ENCODE measurements around the gene LUZP2. TPM values are rescaled to one million over a fixed set of nuclear protein-coding genes. Genes with fewer than 3 reads are reported as not detected.

Gene LUZP2
- total and polyA plus RNA-seq, 9 of the 15 experiments (the other 6 are each of a cell fraction or from before 2014, with no cell fraction given) = not detected

GRCh38 chr11:24837112-24837511 lies 340.3 kb downstream of the LUZP2 start (continued):
- TF ChIP-seq, protein P1, sequence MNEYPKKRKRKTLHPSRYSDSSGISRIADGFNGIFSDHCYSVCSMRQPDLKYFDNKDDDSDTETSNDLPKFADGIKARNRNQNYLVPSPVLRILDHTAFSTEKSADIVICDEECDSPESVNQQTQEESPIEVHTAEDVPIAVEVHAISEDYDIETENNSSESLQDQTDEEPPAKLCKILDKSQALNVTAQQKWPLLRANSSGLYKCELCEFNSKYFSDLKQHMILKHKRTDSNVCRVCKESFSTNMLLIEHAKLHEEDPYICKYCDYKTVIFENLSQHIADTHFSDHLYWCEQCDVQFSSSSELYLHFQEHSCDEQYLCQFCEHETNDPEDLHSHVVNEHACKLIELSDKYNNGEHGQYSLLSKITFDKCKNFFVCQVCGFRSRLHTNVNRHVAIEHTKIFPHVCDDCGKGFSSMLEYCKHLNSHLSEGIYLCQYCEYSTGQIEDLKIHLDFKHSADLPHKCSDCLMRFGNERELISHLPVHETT (CRISPR knock-in tag; conservative IDR thresholded peaks at IDR 0.05 in 1 of 2, IDR thresholded peaks at IDR 0.05 in 1 of 2) = no peak
- TF ChIP-seq SREBF1 (IDR thresholded peaks at IDR 0.05; ENCODE audit: borderline replicate concordance, low read depth, low read length) = no peak
- TF ChIP-seq ZKSCAN8 (CRISPR knock-in tag; IDR thresholded peaks at IDR 0.05) = no peak
- no peak for TF ChIP-seq ZFP30 (CRISPR knock-in tag; IDR thresholded peaks at IDR 0.05; ENCODE audit: borderline replicate concordance)
- no peak for TF ChIP-seq ELF4 (CRISPR knock-in tag; IDR thresholded peaks at IDR 0.05)
- TF ChIP-seq ZEB2 (IDR thresholded peaks at IDR 0.05) = no peak
- no peak for TF ChIP-seq MLLT1 (IDR thresholded peaks at IDR 0.05)
- no peak for TF ChIP-seq SIN3B (IDR thresholded peaks at IDR 0.05; ENCODE audit: low read depth)
- TF ChIP-seq IRF1 (CRISPR knock-in tag; IDR thresholded peaks at IDR 0.05; ENCODE audit: borderline replicate concordance) = no peak
